ENCODE measurements around the gene ELOA. TPM values are rescaled to one million over a fixed set of nuclear protein-coding genes. Genes with fewer than 3 reads are reported as not detected.
A peak's percentile ranks its signal among the peaks of the same experiment; 100 is the strongest.

The ELOA gene
- total RNA-seq, 3 donors from 2014 or later (not counting 1 experiment from before 2014, with no cell fraction given) = 28.7 to 48.2 (median 36.9) TPM

- H3K9me3 ChIP-seq (ENCODE audit: control insufficient read depth, insufficient read depth, low read length) = no peaks in the 10 kb centered on the region
- H3K4me3 Mint-ChIP-seq = peak overlapping the region; percentile 28
- H3K27ac Mint-ChIP-seq = no peak overlapping the region
- H3K4me1 Mint-ChIP-seq = peaks cover 14 to 29% of the 10 kb centered on the region in 2 donors
- H3K4me3 ChIP-seq (ENCODE audit: low read length) = no peak overlapping the region
- no peaks in the 10 kb centered on the region for H3K27me3 ChIP-seq (ENCODE audit: control insufficient read depth, insufficient read depth, low read length)
- peaks cover 25% of the 10 kb centered on the region for H3K4me1 ChIP-seq (ENCODE audit: control insufficient read depth, insufficient read depth, low read length)
- no peak for ATAC-seq
- H3K36me3 Mint-ChIP-seq = no peaks in the 10 kb centered on the region
- 95% methylated on average over 5 of the region's 5 CpGs for WGBS (ENCODE audit: insufficient coverage)
- DNase-seq = no peak
- no peaks in the 10 kb centered on the region for H3K9me3 Mint-ChIP-seq
- intact Hi-C loops (cut with micrococcal nuclease) = no loop called here
- no peak for TF ChIP-seq CTCF (IDR thresholded peaks at IDR 0.05)
- no peaks in the 10 kb centered on the region for H3K27me3 Mint-ChIP-seq (ENCODE audit: low read depth in 2 of 2)
- no peak overlapping the region for H3K27ac ChIP-seq (ENCODE audit: low read length)
- peaks cover 7% of the 10 kb centered on the region for H3K36me3 ChIP-seq (ENCODE audit: control insufficient read depth, insufficient read depth, low read length)
Observed at GRCh38 chr1:23803674-23804073, 60.4 kb downstream of the ELOA start.

DNA sequence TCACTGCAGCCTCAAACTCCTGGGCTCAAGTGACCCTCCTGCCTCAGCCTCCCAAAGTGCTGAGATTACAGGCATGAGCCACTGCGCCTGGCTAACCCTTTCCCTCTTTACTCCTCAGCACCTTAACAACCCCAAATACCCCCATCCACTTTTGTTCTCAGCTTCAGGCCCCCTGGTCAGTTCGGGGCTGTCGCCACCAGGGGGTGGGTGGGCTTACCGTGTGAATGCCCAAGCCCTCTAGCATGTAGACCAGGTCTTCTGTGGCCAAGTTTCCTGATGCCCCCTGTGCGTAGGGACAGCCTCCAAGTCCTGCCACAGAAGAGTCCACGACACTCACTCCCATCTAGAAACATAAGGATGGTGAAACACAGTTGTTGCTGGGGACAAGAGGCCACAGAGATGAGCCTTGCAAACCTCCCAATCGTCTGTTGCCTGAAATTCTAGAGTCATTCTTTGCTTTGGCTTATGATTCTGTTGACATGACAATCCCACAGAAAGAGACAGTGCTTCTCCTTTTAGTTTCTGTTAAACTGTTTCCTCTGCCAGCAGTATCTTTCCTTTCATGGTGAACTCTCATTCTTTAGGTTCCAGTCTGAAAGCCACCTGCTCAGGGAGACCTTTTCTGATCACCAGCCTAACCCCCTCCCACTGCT is 61.0 kb downstream of the ELOA start:
- H3K36me3 ChIP-seq (ENCODE audit: control insufficient read depth, insufficient read depth, low read length) = peaks cover 7% of the 10 kb centered on the region
- H3K27me3 Mint-ChIP-seq (ENCODE audit: low read depth in 2 of 2) = no peaks in the 10 kb centered on the region

DNA sequence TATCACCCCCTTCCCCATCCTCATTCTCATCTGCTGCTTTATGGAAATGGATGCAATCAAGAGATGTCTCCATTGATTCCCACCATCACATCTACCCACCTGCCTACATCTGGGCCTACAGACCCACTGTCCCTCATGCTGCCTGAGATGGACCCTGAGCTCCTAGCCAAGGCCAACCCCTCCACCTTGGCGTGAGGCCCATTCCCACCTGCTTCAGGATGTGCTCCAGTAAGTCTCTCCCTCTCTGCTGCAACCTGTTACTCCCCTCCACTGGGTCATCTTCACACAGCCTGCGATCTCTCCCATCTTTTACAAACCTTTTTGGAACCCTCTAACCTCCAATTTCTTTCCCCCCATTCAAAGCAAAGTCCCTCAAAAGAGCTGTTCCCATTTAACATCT is 61.8 kb downstream of the ELOA start:
- H3K9me3 Mint-ChIP-seq = no peaks in the 10 kb centered on the region
- intact Hi-C loops (cut with micrococcal nuclease) = no loop called here
- DNase-seq = no peak
- no peaks in the 10 kb centered on the region for H3K27me3 ChIP-seq (ENCODE audit: control insufficient read depth, insufficient read depth, low read length)
- no peaks in the 10 kb centered on the region for H3K27me3 Mint-ChIP-seq (ENCODE audit: low read depth in 2 of 2)
- WGBS (ENCODE audit: insufficient coverage) = 97% methylated on average over 2 of the region's 2 CpGs
- peak overlapping the region in 1 of 2 donors; percentile 45 for H3K27ac Mint-ChIP-seq
- peaks cover 18% of the 10 kb centered on the region for H3K4me1 ChIP-seq (ENCODE audit: control insufficient read depth, insufficient read depth, low read length)
- no peak overlapping the region for H3K4me3 ChIP-seq (ENCODE audit: low read length)
- H3K36me3 Mint-ChIP-seq = no peaks in the 10 kb centered on the region
- no peak overlapping the region for H3K4me3 Mint-ChIP-seq
- ATAC-seq = no peak
- H3K27ac ChIP-seq (ENCODE audit: low read length) = no peak overlapping the region
- TF ChIP-seq CTCF (IDR thresholded peaks at IDR 0.05) = no peak
- H3K36me3 ChIP-seq (ENCODE audit: control insufficient read depth, insufficient read depth, low read length) = peaks cover 7% of the 10 kb centered on the region
- peaks cover under 1 to 23% of the 10 kb centered on the region in 2 donors for H3K4me1 Mint-ChIP-seq
- H3K9me3 ChIP-seq (ENCODE audit: control insufficient read depth, insufficient read depth, low read length) = no peaks in the 10 kb centered on the region

More for the DNA sequence above, 61.0 kb downstream of the ELOA start:
- intact Hi-C loops (cut with micrococcal nuclease) = no loop called here
- ATAC-seq (no peak), DNase-seq (no peak)
- Mint-ChIP-seq H3K9me3 (no peaks in the 10 kb centered on the region), H3K4me3 (peak overlapping the region; percentile 10), H3K4me1 (peaks cover 8 to 23% of the 10 kb centered on the region in 2 donors), H3K27ac (no peak overlapping the region), H3K36me3 (no peaks in the 10 kb centered on the region)
- Histone ChIP-seq H3K4me3 (ENCODE audit: low read length) (no peak overlapping the region), H3K9me3 (ENCODE audit: control insufficient read depth, insufficient read depth, low read length) (no peaks in the 10 kb centered on the region), H3K27me3 (ENCODE audit: control insufficient read depth, insufficient read depth, low read length) (no peaks in the 10 kb centered on the region), H3K27ac (ENCODE audit: low read length) (no peak overlapping the region), H3K4me1 (ENCODE audit: control insufficient read depth, insufficient read depth, low read length) (peaks cover 19% of the 10 kb centered on the region)
- 82% methylated on average over 7 of the region's 7 CpGs for WGBS (ENCODE audit: insufficient coverage)
- no peak for TF ChIP-seq CTCF (IDR thresholded peaks at IDR 0.05)

DNA sequence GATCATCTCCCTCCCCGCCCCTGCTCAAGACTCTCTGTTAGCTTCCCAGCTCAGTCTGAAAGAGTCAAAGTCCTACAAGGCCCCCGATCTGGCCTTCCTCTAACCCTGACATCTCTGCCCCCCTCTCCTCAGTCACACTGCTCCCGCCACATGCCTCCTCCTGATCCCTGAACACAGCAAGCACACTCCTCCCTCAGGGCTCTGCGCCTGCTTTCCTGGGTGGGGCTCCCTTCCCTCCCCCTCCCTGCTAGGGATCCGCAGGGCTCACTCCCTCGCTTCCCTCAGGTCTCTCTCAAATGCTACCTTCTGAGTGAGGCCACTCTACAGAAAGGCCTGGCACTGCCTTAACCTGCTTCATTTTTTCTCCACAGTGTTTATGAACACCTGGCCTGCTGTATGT is 63.0 kb downstream of the ELOA start:
- Mint-ChIP-seq H3K27ac (no peak overlapping the region), H3K4me1 (peaks cover 0 to 24% of the 10 kb centered on the region in 2 donors), H3K27me3 (ENCODE audit: low read depth in 2 of 2) (no peaks in the 10 kb centered on the region), H3K9me3 (no peaks in the 10 kb centered on the region), H3K36me3 (no peaks in the 10 kb centered on the region), H3K4me3 (no peak overlapping the region)
- Histone ChIP-seq H3K36me3 (ENCODE audit: control insufficient read depth, insufficient read depth, low read length) (peaks cover 7% of the 10 kb centered on the region), H3K9me3 (ENCODE audit: control insufficient read depth, insufficient read depth, low read length) (no peaks in the 10 kb centered on the region), H3K27ac (ENCODE audit: low read length) (no peak overlapping the region), H3K4me1 (ENCODE audit: control insufficient read depth, insufficient read depth, low read length) (peaks cover 23% of the 10 kb centered on the region), H3K27me3 (ENCODE audit: control insufficient read depth, insufficient read depth, low read length) (no peaks in the 10 kb centered on the region), H3K4me3 (ENCODE audit: low read length) (no peak overlapping the region)
- DNase-seq = no peak
- no peak for TF ChIP-seq CTCF (IDR thresholded peaks at IDR 0.05)
- intact Hi-C loops (cut with micrococcal nuclease) = no loop called here
- no peak for ATAC-seq
- 89% methylated on average over 6 of the region's 6 CpGs for WGBS (ENCODE audit: insufficient coverage)

Data from natural killer cell (primary cell).